Uterus (tissue), 2 donors: ENCODE measurements around the gene IRF2.

ENCODE experiments used
- POLR2A ChIP-seq, 2 donors: fragments of 450-650 bp; IDR thresholded peaks; one replicate each; pipeline ENCODE4 v1.6.1; 2016; ENCODE audit warnings: antibody characterized with exemption in 2 of 2, mild to moderate bottlenecking in 1 of 2, moderate library complexity in 1 of 2
- TF ChIP-seq, protein P1 (sequence below), 4 experiments: fragments of 200-600 bp in 2 of 4; fragments of 450-650 bp in 2 of 4; sonication (generic) in 2 of 4; IDR thresholded peaks; one replicate each; pipeline ENCODE4 v1.5.1; 2016 to 2019; ENCODE audit warnings: antibody characterized with exemption in 4 of 4, mild to moderate bottlenecking in 2 of 4, moderate library complexity in 1 of 4

DNA sequence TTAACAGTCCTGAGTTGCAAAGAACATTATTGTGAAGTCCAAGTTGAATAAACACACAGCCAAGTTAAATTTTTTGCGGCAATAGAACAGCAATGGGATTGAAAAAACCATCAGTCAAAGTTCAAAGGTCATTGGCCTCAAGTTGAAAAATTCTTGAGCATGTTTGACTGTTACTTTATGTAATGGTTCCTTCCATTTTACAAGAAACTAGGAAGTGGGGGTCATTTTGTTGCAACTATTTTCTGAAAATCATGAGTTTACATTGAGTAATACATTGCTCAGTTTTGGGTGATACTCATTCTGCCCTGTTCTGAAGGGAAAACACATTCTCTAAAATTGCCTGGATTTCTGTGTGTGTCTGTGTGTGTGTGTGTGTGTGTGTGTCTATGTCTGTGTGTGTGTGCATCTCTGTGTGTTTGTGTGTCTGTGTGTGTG, 5.2 kb upstream of the IRF2 start:
- TF ChIP-seq, protein P1, sequence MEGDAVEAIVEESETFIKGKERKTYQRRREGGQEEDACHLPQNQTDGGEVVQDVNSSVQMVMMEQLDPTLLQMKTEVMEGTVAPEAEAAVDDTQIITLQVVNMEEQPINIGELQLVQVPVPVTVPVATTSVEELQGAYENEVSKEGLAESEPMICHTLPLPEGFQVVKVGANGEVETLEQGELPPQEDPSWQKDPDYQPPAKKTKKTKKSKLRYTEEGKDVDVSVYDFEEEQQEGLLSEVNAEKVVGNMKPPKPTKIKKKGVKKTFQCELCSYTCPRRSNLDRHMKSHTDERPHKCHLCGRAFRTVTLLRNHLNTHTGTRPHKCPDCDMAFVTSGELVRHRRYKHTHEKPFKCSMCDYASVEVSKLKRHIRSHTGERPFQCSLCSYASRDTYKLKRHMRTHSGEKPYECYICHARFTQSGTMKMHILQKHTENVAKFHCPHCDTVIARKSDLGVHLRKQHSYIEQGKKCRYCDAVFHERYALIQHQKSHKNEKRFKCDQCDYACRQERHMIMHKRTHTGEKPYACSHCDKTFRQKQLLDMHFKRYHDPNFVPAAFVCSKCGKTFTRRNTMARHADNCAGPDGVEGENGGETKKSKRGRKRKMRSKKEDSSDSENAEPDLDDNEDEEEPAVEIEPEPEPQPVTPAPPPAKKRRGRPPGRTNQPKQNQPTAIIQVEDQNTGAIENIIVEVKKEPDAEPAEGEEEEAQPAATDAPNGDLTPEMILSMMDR (IDR thresholded peaks at IDR 0.05), result no peak
- TF ChIP-seq POLR2A (IDR thresholded peaks at IDR 0.05), result no peak
